Osteoblast (primary cell): Measurements from ENCODE around the gene MBD6. TPM values are rescaled to one million over a fixed set of nuclear protein-coding genes. Genes with fewer than 3 reads are reported as not detected.

Experiments
- DNase-seq: peaks from one replicate; pipeline ENCODE4 v3.0.0; 2011; ENCODE audit warnings: low spot score, mixed read lengths; ENCODE audit not compliant: insufficient read length; ENCODE audit errors: missing footprints
- H2AFZ ChIP-seq: 2 replicates; pipeline ENCODE4 v1.6.0; 2011; ENCODE audit warnings: mild to moderate bottlenecking, low read length
- H3K27ac ChIP-seq: 2 replicates; pipeline ENCODE4 v1.5.1; 2011; ENCODE audit warnings: mild to moderate bottlenecking, low read depth, low read length, moderate library complexity
- H3K27me3 ChIP-seq: 2 replicates; pipeline ENCODE4 v1.6.0; 2012; ENCODE audit warnings: mild to moderate bottlenecking, control low read depth, inconsistent platforms, low read length, moderate library complexity; ENCODE audit not compliant: insufficient read depth
- H3K36me3 ChIP-seq: 2 replicates; pipeline ENCODE4 v1.5.1; 2011; ENCODE audit warnings: mild to moderate bottlenecking, low read length, control low read depth, moderate library complexity; ENCODE audit not compliant: insufficient read depth
- H3K4me1 ChIP-seq: 2 replicates; pipeline ENCODE4 v1.5.1; 2011; ENCODE audit warnings: mild to moderate bottlenecking, low read length, control low read depth, moderate library complexity; ENCODE audit not compliant: insufficient read depth
- H3K4me2 ChIP-seq: 2 replicates; pipeline ENCODE4 v1.6.0; 2011; ENCODE audit warnings: mild to moderate bottlenecking, low read length; ENCODE audit not compliant: insufficient read depth
- H3K4me3 ChIP-seq: fragments of 200-600 bp; sonication (generic); 3 replicates; pipeline ENCODE4 v1.5.1; 2012; ENCODE audit warnings: mild to moderate bottlenecking, low read length, inconsistent platforms; ENCODE audit not compliant: insufficient read depth
- H3K79me2 ChIP-seq: 2 replicates; pipeline ENCODE4 v1.6.0; 2012; ENCODE audit warnings: mild to moderate bottlenecking, low read length, control low read depth, inconsistent platforms; ENCODE audit not compliant: insufficient read depth
- H3K9me3 ChIP-seq: 2 replicates; pipeline ENCODE4 v1.5.1; 2011; ENCODE audit warnings: low read depth, low read length, control low read depth
- H4K20me1 ChIP-seq: 2 replicates; pipeline ENCODE4 v1.6.0; 2012; ENCODE audit warnings: mild to moderate bottlenecking, low read length, control low read depth; ENCODE audit not compliant: insufficient read depth
- CTCF ChIP-seq: IDR thresholded peaks from 2 replicates; pipeline ENCODE4 v1.5.1; 2011; ENCODE audit warnings: mild to moderate bottlenecking, low read depth, low read length, moderate library complexity; ENCODE audit errors: extremely low read depth
- total RNA-seq: library from RNA; depleted of rRNA; stranded (reverse); fragments of >200 nt; gene quantifications from 2 replicates; pipeline ENCODE4 v1.2.3, GENCODE V29; 2012

The MBD6 gene
- total RNA-seq, 1 donor: 5.8 TPM

GRCh38 chr12:57545809-57546437 is 23.3 kb downstream of the MBD6 start:
- Histone ChIP-seq H2AFZ (peak overlapping the region; percentile 83), H3K27ac (peak overlapping the region; percentile 69), H3K9me3 (no peaks in the 10 kb centered on the region), H4K20me1 (peaks cover 29% of the 10 kb centered on the region), H3K79me2 (peaks cover 51% of the 10 kb centered on the region), H3K36me3 (peaks cover 10% of the 10 kb centered on the region), H3K4me2 (peak overlapping the region; percentile 97), H3K4me3 (peak overlapping the region; percentile 91), H3K27me3 (peaks cover 28% of the 10 kb centered on the region), H3K4me1 (peaks cover 25% of the 10 kb centered on the region)
- no peak for TF ChIP-seq CTCF
- peak; percentile 80 for DNase-seq

- peaks cover 20% of the 10 kb centered on the region for H3K4me1 ChIP-seq
- no peaks in the 10 kb centered on the region for H3K9me3 ChIP-seq
- peaks cover 31% of the 10 kb centered on the region for H3K27me3 ChIP-seq
- H3K36me3 ChIP-seq: peaks cover 2% of the 10 kb centered on the region
- peaks cover 22% of the 10 kb centered on the region for H4K20me1 ChIP-seq
- peak within 1 kb of the TSS; percentile 97 for H3K4me2 ChIP-seq
- H3K4me3 ChIP-seq: peak within 1 kb of the TSS; percentile 91
- peak; percentile 100 for DNase-seq
- TF ChIP-seq CTCF: peak; percentile 34
- H3K27ac ChIP-seq: peak within 1 kb of the TSS; percentile 69
- H3K79me2 ChIP-seq: peaks cover 43% of the 10 kb centered on the region
- H2AFZ ChIP-seq: peak within 1 kb of the TSS; percentile 83
These were observed 24.0 kb downstream of the MBD6 start, which contains the start of gene DCTN2 for GRCh38 chr12:57546438-57547287. Gene DCTN2, minus strand, starts transcription at chr12:57547192. Its CDS starts 129 bp downstream, at chr12:57547063.

GRCh38 chr12:57547288-57548012 is 24.8 kb downstream of the MBD6 start:
- Histone ChIP-seq H3K4me3 (peak overlapping the region; percentile 91), H3K4me1 (peaks cover 20% of the 10 kb centered on the region), H2AFZ (peak overlapping the region; percentile 45), H3K9me3 (no peaks in the 10 kb centered on the region), H3K27ac (no peak overlapping the region), H3K79me2 (peaks cover 39% of the 10 kb centered on the region), H3K4me2 (peak overlapping the region; percentile 97), H3K27me3 (peaks cover 31% of the 10 kb centered on the region), H3K36me3 (no peaks in the 10 kb centered on the region), H4K20me1 (peaks cover 22% of the 10 kb centered on the region)
- no peak for DNase-seq
- no peak for TF ChIP-seq CTCF
